ENCODE measurements around the gene AARS1.
"Not testable (repeated sequence)": the region's sequence is repeated elsewhere in the genome, so short reads cannot be mapped to it uniquely, and the experiment has no call there.

- not testable (repeated sequence) for TF ChIP-seq SP3 (tag by site-specific recombination; IDR thresholded peaks at IDR 0.05); ZSCAN5A (tag by site-specific recombination; IDR thresholded peaks at IDR 0.05); ZNF629 (tag by site-specific recombination; IDR thresholded peaks at IDR 0.05); HOXC10 (CRISPR knock-in tag; IDR thresholded peaks at IDR 0.05); SCRT2 (tag by site-specific recombination; IDR thresholded peaks at IDR 0.05); SCRT1 (tag by site-specific recombination; IDR thresholded peaks at IDR 0.05; ENCODE audit: borderline replicate concordance); KLF10 (tag by site-specific recombination; IDR thresholded peaks at IDR 0.05); ZNF555 (tag by site-specific recombination; conservative IDR thresholded peaks at IDR 0.05)
- TF ChIP-seq, protein P1, sequence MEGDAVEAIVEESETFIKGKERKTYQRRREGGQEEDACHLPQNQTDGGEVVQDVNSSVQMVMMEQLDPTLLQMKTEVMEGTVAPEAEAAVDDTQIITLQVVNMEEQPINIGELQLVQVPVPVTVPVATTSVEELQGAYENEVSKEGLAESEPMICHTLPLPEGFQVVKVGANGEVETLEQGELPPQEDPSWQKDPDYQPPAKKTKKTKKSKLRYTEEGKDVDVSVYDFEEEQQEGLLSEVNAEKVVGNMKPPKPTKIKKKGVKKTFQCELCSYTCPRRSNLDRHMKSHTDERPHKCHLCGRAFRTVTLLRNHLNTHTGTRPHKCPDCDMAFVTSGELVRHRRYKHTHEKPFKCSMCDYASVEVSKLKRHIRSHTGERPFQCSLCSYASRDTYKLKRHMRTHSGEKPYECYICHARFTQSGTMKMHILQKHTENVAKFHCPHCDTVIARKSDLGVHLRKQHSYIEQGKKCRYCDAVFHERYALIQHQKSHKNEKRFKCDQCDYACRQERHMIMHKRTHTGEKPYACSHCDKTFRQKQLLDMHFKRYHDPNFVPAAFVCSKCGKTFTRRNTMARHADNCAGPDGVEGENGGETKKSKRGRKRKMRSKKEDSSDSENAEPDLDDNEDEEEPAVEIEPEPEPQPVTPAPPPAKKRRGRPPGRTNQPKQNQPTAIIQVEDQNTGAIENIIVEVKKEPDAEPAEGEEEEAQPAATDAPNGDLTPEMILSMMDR (tag by site-specific recombination; IDR thresholded peaks at IDR 0.05), result not testable (repeated sequence)
- TF ChIP-seq, protein P2, sequence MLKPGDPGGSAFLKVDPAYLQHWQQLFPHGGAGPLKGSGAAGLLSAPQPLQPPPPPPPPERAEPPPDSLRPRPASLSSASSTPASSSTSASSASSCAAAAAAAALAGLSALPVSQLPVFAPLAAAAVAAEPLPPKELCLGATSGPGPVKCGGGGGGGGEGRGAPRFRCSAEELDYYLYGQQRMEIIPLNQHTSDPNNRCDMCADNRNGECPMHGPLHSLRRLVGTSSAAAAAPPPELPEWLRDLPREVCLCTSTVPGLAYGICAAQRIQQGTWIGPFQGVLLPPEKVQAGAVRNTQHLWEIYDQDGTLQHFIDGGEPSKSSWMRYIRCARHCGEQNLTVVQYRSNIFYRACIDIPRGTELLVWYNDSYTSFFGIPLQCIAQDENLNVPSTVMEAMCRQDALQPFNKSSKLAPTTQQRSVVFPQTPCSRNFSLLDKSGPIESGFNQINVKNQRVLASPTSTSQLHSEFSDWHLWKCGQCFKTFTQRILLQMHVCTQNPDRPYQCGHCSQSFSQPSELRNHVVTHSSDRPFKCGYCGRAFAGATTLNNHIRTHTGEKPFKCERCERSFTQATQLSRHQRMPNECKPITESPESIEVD (tag by site-specific recombination; IDR thresholded peaks at IDR 0.05), result not testable (repeated sequence)
Measured at GRCh38 chr16:70204668-70205405, 84.5 kb downstream of the AARS1 start.

All from HEK293 (cell line).